ENCODE results near the gene JMJD1C. TPM values are rescaled to one million over a fixed set of nuclear protein-coding genes. Genes with fewer than 3 reads are reported as not detected.

Gene JMJD1C
- total and polyA plus RNA-seq, 10 of the 15 experiments (the other 5 are each of a cell fraction or from before 2014, with no cell fraction given) = 31.2 to 83.3 (median 49.5) TPM

DNA sequence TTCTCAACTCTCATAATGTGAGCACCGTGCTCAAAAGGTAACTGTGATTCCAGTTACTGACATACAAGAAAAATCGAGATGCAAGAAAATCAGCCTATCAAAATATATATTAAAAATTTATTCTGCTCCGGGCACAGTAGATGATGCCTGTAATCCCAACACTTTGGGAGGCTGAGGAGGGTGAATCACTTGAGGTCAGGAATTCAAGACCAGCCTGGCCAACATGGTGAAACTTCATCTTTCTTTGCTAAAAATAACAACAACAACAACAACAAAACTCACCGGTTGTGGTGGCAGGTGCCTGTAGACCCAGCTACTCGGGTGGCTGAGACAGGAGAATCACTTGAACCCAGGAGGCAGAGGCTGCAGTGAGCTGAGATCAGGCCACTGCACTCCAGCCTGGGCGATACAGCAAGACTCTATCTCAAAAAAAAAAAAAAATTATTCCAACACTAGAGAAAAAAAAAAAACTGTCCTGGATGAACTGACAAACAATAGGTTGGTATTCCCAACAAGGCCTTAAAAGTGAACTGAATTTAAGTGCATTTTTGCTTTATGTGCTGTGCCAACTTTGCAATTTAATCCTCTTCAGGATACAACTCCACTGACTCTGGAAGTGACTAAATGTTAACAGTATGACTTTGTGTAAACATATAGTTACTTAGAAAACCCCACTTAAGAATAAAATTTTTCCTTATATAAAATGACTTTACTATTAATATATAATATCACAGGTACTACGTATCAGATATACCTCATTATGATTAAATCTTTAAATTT lies 51.1 kb downstream of the JMJD1C start:
- FAIRE-seq (no peak), ATAC-seq (no peak), DNase-seq (ENCODE audit: low read depth, low spot score) (no peak)
- H3K9me3 ChIP-seq (replicated peaks; ENCODE audit: control insufficient read depth, insufficient read depth, low read length) = no peaks in the 10 kb centered on the region
- BruUV-seq (replicated peaks) = no TSS peak
- no peak overlapping the region for H3K27ac ChIP-seq (ENCODE audit: control insufficient read depth, insufficient read depth)
- 76% methylated on average over 7 of the region's 7 CpGs for WGBS (ENCODE audit: insufficient coverage, insufficient replicate concordance, low lambda C conversion rate, missing lambda C conversion rate)
- H3K4me2 ChIP-seq (ENCODE audit: control insufficient read depth, insufficient read depth) = no peak overlapping the region
- H3K4me1 ChIP-seq (ENCODE audit: control insufficient read depth, insufficient read depth, low read length) = no peaks in the 10 kb centered on the region
- H2AFZ ChIP-seq (ENCODE audit: control insufficient read depth, low read depth, low read length) = no peak overlapping the region
- CTCF ChIA-PET = interaction anchor here (0.7 kb wide), 1 partner anchor 141 kb away, joined by 4 read pairs; no protein-coding TSS in a partner anchor
- H3K4me3 ChIP-seq = no peak overlapping the region
- POLR2A ChIA-PET = no interaction called here
- intact Hi-C loops (cut with micrococcal nuclease; ENCODE audit: unreplicated experiment) (no loop called here), in situ Hi-C loops (cut with MboI) (no loop called here)
- H3K79me2 ChIP-seq (ENCODE audit: control insufficient read depth, insufficient read depth, low read length) = peaks cover 20% of the 10 kb centered on the region
- no peaks in the 10 kb centered on the region for H3K36me3 ChIP-seq (ENCODE audit: control insufficient read depth in 2 of 2, insufficient read depth in 2 of 2, low read length in 1 of 2)
- no peaks in the 10 kb centered on the region for H4K20me1 ChIP-seq (ENCODE audit: control insufficient read depth, insufficient read depth)
- SMC1A ChIA-PET (ENCODE audit: uncharacterized antibody, unreplicated experiment) = interaction anchor here (0.6 to 1.8 kb wide), 5 partner anchors 12 to 293 kb away, joined by 3 to 5 read pairs (median 3); no protein-coding TSS in a partner anchor
- RAD21 ChIA-PET (ENCODE audit: unreplicated experiment) = no interaction called here
- no peaks in the 10 kb centered on the region for H3K27me3 ChIP-seq (replicated peaks in 1 of 2; ENCODE audit: control insufficient read depth in 2 of 2, insufficient read depth in 2 of 2, low read length in 1 of 2)
- no peak overlapping the region for H3K9ac ChIP-seq (ENCODE audit: control insufficient read depth, insufficient read depth, low read length)
- no peak for TF ChIP-seq SMAD5 (IDR thresholded peaks at IDR 0.05; ENCODE audit: low read depth)
- no peak for TF ChIP-seq MYB (IDR thresholded peaks at IDR 0.05; ENCODE audit: borderline replicate concordance, low read depth, low read length)
- TF ChIP-seq RBBP5 (conservative IDR thresholded peaks at IDR 0.05) = no peak
- TF ChIP-seq EZH2 (IDR thresholded peaks at IDR 0.05; ENCODE audit: borderline replicate concordance, control insufficient read depth, low read depth, low read length) = no peak
- TF ChIP-seq, protein P1, sequence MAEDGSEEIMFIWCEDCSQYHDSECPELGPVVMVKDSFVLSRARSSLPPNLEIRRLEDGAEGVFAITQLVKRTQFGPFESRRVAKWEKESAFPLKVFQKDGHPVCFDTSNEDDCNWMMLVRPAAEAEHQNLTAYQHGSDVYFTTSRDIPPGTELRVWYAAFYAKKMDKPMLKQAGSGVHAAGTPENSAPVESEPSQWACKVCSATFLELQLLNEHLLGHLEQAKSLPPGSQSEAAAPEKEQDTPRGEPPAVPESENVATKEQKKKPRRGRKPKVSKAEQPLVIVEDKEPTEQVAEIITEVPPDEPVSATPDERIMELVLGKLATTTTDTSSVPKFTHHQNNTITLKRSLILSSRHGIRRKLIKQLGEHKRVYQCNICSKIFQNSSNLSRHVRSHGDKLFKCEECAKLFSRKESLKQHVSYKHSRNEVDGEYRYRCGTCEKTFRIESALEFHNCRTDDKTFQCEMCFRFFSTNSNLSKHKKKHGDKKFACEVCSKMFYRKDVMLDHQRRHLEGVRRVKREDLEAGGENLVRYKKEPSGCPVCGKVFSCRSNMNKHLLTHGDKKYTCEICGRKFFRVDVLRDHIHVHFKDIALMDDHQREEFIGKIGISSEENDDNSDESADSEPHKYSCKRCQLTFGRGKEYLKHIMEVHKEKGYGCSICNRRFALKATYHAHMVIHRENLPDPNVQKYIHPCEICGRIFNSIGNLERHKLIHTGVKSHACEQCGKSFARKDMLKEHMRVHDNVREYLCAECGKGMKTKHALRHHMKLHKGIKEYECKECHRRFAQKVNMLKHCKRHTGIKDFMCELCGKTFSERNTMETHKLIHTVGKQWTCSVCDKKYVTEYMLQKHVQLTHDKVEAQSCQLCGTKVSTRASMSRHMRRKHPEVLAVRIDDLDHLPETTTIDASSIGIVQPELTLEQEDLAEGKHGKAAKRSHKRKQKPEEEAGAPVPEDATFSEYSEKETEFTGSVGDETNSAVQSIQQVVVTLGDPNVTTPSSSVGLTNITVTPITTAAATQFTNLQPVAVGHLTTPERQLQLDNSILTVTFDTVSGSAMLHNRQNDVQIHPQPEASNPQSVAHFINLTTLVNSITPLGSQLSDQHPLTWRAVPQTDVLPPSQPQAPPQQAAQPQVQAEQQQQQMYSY (CRISPR knock-in tag; IDR thresholded peaks at IDR 0.05) = no peak
- TF ChIP-seq RFX5 (IDR thresholded peaks at IDR 0.05; ENCODE audit: low read depth, low read length) = no peak
- TF ChIP-seq EED (IDR thresholded peaks at IDR 0.05; ENCODE audit: low read depth) = no peak
- TF ChIP-seq POLR2A (IDR thresholded peaks at IDR 0.05; ENCODE audit: low read depth, low read length) = no peak
- no peak for TF ChIP-seq HCFC1 (IDR thresholded peaks at IDR 0.05; ENCODE audit: low read length)

Data from GM12878 (cell line).